Neural progenitor cell (in vitro differentiated cells): ENCODE measurements around the gene MOGAT1.

Experiments
- CTCF ChIP-seq: fragments of 200-600 bp; sonication (generic); IDR thresholded peaks from 2 replicates; pipeline ENCODE4 v1.5.1; 2017; ENCODE audit warnings: antibody characterized with exemption, mild to moderate bottlenecking
- EZH2 ChIP-seq: fragments of 200-600 bp; sonication (generic); IDR thresholded peaks from 2 replicates; pipeline ENCODE4 v1.6.1; 2017; ENCODE audit warnings: antibody characterized with exemption, mild to moderate bottlenecking, moderate library complexity

GRCh38 chr2:222747526-222748160, 76.2 kb downstream of the MOGAT1 start:
- no peak for TF ChIP-seq EZH2
- no peak for TF ChIP-seq CTCF
